Measurements from ENCODE around the gene INO80B.

DNA sequence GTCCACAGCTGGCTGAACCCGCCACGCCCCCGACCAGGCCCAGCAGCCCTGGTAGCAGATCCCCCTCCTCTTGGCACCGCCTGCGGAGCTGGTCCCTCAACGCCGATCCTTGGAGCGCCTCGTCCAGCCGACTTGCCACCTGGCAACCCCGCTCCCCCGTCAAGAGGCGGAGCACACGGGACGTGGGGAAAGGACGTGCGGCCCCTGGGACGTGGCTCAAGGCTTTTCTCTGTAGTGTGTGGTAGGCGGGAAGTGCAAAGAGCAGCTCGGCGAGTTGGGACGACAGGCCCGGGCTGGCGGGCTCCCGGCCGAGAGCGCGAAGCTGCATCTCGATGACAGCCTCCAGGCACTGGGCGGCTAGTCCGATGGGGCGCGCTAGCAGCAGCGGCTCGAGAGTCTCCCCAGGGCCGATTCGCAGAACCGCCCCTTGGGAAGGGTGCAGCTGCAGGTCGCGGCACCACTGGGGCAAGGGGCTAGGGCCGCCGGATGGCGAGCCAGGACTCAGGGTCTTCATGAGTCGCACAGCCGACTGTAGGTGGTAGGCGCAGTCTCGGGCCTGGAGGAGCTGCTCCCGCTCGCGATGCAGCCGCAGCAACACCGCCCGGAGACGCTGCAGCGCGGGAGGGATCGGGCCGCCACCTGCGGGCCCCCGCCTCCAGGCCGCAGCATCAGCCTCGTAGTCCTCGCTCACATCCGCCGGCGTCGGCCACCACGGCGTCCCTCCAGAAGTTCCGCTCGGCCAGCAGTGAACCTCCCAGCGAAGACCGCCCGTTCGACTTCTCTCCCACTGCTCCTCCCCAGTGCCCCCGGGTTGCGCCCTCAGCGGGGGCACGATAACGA lies 27.3 kb downstream of the INO80B start:
- TF ChIP-seq, protein P1, sequence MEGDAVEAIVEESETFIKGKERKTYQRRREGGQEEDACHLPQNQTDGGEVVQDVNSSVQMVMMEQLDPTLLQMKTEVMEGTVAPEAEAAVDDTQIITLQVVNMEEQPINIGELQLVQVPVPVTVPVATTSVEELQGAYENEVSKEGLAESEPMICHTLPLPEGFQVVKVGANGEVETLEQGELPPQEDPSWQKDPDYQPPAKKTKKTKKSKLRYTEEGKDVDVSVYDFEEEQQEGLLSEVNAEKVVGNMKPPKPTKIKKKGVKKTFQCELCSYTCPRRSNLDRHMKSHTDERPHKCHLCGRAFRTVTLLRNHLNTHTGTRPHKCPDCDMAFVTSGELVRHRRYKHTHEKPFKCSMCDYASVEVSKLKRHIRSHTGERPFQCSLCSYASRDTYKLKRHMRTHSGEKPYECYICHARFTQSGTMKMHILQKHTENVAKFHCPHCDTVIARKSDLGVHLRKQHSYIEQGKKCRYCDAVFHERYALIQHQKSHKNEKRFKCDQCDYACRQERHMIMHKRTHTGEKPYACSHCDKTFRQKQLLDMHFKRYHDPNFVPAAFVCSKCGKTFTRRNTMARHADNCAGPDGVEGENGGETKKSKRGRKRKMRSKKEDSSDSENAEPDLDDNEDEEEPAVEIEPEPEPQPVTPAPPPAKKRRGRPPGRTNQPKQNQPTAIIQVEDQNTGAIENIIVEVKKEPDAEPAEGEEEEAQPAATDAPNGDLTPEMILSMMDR (conservative IDR thresholded peaks at IDR 0.05; ENCODE audit: low read length) = no peak
- TF ChIP-seq EZH2phosphoT487 (IDR thresholded peaks at IDR 0.05; ENCODE audit: borderline replicate concordance, low read depth, low read length) = no peak

Data from OCI-LY7 (cell line).